IPS DF 6.9 (cell line): Measurements from ENCODE around the gene GPD1.

Experiments
- DNase-seq: peaks from one replicate; pipeline ENCODE4 v3.0.0-alpha.2; 2013; ENCODE audit warnings: low read depth, low spot score
- H3K27ac ChIP-seq: one replicate; pipeline ENCODE4 v1.5.1; 2013; ENCODE audit warnings: low read length, control low read depth
- H3K27me3 ChIP-seq: 2 replicates; pipeline ENCODE4 v1.6.1; 2013; ENCODE audit warnings: mild to moderate bottlenecking, low read length; ENCODE audit not compliant: control insufficient read depth, insufficient read depth
- H3K36me3 ChIP-seq: 2 replicates; pipeline ENCODE4 v1.6.1; 2013; ENCODE audit warnings: low read length; ENCODE audit not compliant: control insufficient read depth, insufficient read depth
- H3K4me1 ChIP-seq: 2 replicates; pipeline ENCODE4 v1.6.1; 2013; ENCODE audit warnings: low read length; ENCODE audit not compliant: control insufficient read depth, insufficient read depth
- H3K4me3 ChIP-seq: 2 replicates; pipeline ENCODE4 v1.5.1; 2013; ENCODE audit warnings: mild to moderate bottlenecking, low read length
- H3K9me3 ChIP-seq: 2 replicates; pipeline ENCODE4 v1.6.1; 2013; ENCODE audit warnings: low read length, inconsistent platforms; ENCODE audit not compliant: control insufficient read depth, insufficient read depth
- WGBS: extraction: QIAGEN DNeasy Blood & Tissue Kit; methylation state at CpG from one replicate; pipeline ENCODE4 v1.1.7; 2013; ENCODE audit warnings: mixed read lengths, missing lambda C conversion rate; ENCODE audit not compliant: insufficient read length, insufficient coverage; 5-methylcytosine and 5-hydroxymethylcytosine counted together

Gene GPD1

GRCh38 chr12:50107416-50108268 lies 3.8 kb downstream of the GPD1 start:
- WGBS, result no CpG with 5 or more reads among the region's 17 CpGs
- no peaks in the 10 kb centered on the region for H3K9me3 ChIP-seq
- no peak overlapping the region for H3K4me3 ChIP-seq
- H3K36me3 ChIP-seq, result no peaks in the 10 kb centered on the region
- H3K27ac ChIP-seq, result no peak overlapping the region
- no peak for DNase-seq
- H3K27me3 ChIP-seq, result no peaks in the 10 kb centered on the region
- peaks cover 7% of the 10 kb centered on the region for H3K4me1 ChIP-seq

GRCh38 chr12:50109319-50109718 lies 5.5 kb downstream of the GPD1 start:
- WGBS, result no CpG with 5 or more reads among the region's 3 CpGs
- DNase-seq, result no peak
- H3K4me3 ChIP-seq, result no peak overlapping the region
- no peak overlapping the region for H3K27ac ChIP-seq
- H3K27me3 ChIP-seq, result no peaks in the 10 kb centered on the region
- no peaks in the 10 kb centered on the region for H3K36me3 ChIP-seq
- H3K9me3 ChIP-seq, result no peaks in the 10 kb centered on the region
- peaks cover 4% of the 10 kb centered on the region for H3K4me1 ChIP-seq

GRCh38 chr12:50110127-50110761 lies 6.4 kb downstream of the GPD1 start:
- H3K27ac ChIP-seq, result no peak overlapping the region
- no peak for DNase-seq
- peaks cover 4% of the 10 kb centered on the region for H3K4me1 ChIP-seq
- H3K36me3 ChIP-seq, result no peaks in the 10 kb centered on the region
- H3K9me3 ChIP-seq, result no peaks in the 10 kb centered on the region
- no CpG with 5 or more reads among the region's 8 CpGs for WGBS
- H3K4me3 ChIP-seq, result no peak overlapping the region
- H3K27me3 ChIP-seq, result no peaks in the 10 kb centered on the region

GRCh38 chr12:50110762-50111351 lies 7.0 kb downstream of the GPD1 start:
- no peak for DNase-seq
- Histone ChIP-seq H3K4me3 (peak overlapping the region; percentile 32; the same call in 1 of the 2 replicates), H3K36me3 (no peaks in the 10 kb centered on the region), H3K4me1 (peaks cover 4% of the 10 kb centered on the region), H3K27me3 (no peaks in the 10 kb centered on the region), H3K9me3 (no peaks in the 10 kb centered on the region), H3K27ac (no peak overlapping the region)
- WGBS, result no CpG with 5 or more reads among the region's 7 CpGs

- WGBS, result no CpG with 5 or more reads among the region's 19 CpGs
- peaks cover 4% of the 10 kb centered on the region for H3K4me1 ChIP-seq
- no peak overlapping the region for H3K27ac ChIP-seq
- no peaks in the 10 kb centered on the region for H3K9me3 ChIP-seq
- no peaks in the 10 kb centered on the region for H3K27me3 ChIP-seq
- H3K4me3 ChIP-seq, result peak overlapping the region; percentile 32; the same call in 1 of the 2 replicates
- no peaks in the 10 kb centered on the region for H3K36me3 ChIP-seq
- DNase-seq, result no peak
Measured at GRCh38 chr12:50111395-50111692, 7.5 kb downstream of the GPD1 start.

- Histone ChIP-seq H3K36me3 (no peaks in the 10 kb centered on the region), H3K27me3 (no peaks in the 10 kb centered on the region), H3K4me3 (peak within 1 kb of the TSS; percentile 78), H3K4me1 (peaks cover 4% of the 10 kb centered on the region), H3K9me3 (no peaks in the 10 kb centered on the region), H3K27ac (no peak within 1 kb of the TSS)
- peak; percentile 97 for DNase-seq
- WGBS, result no CpG with 5 or more reads among the region's 59 CpGs
Measured at GRCh38 chr12:50111693-50112455, 8.1 kb downstream of the GPD1 start, which contains the start of gene COX14. TSS of gene COX14 (plus strand) at chr12:50112236. CDS start at chr12:50120044, 7,808 bp downstream.

- Histone ChIP-seq H3K36me3 (no peaks in the 10 kb centered on the region), H3K27me3 (no peaks in the 10 kb centered on the region), H3K4me1 (peaks cover 4% of the 10 kb centered on the region), H3K27ac (no peak overlapping the region), H3K9me3 (no peaks in the 10 kb centered on the region), H3K4me3 (peak overlapping the region; percentile 78)
- no CpG with 5 or more reads among the region's 26 CpGs for WGBS
- DNase-seq, result no peak
Measured at GRCh38 chr12:50112456-50113218, 8.8 kb downstream of the GPD1 start.

GRCh38 chr12:50117057-50117622 lies 13.3 kb downstream of the GPD1 start:
- DNase-seq, result no peak
- Histone ChIP-seq H3K4me3 (no peak overlapping the region), H3K27me3 (no peaks in the 10 kb centered on the region), H3K27ac (no peak overlapping the region), H3K36me3 (no peaks in the 10 kb centered on the region), H3K9me3 (no peaks in the 10 kb centered on the region), H3K4me1 (no peaks in the 10 kb centered on the region)
- no CpG with 5 or more reads among the region's 6 CpGs for WGBS

GRCh38 chr12:50119387-50119786 lies 15.6 kb downstream of the GPD1 start:
- no peaks in the 10 kb centered on the region for H3K27me3 ChIP-seq
- DNase-seq, result no peak
- H3K36me3 ChIP-seq, result no peaks in the 10 kb centered on the region
- WGBS, result no CpG with 5 or more reads among the region's 2 CpGs
- no peaks in the 10 kb centered on the region for H3K9me3 ChIP-seq
- no peaks in the 10 kb centered on the region for H3K4me1 ChIP-seq
- H3K4me3 ChIP-seq, result no peak overlapping the region
- no peak overlapping the region for H3K27ac ChIP-seq
